Measurements from ENCODE around the gene TGM1.
"Not testable (repeated sequence)": the region's sequence is repeated elsewhere in the genome, so short reads cannot be mapped to it uniquely, and the experiment has no call there.

The TGM1 gene

DNA sequence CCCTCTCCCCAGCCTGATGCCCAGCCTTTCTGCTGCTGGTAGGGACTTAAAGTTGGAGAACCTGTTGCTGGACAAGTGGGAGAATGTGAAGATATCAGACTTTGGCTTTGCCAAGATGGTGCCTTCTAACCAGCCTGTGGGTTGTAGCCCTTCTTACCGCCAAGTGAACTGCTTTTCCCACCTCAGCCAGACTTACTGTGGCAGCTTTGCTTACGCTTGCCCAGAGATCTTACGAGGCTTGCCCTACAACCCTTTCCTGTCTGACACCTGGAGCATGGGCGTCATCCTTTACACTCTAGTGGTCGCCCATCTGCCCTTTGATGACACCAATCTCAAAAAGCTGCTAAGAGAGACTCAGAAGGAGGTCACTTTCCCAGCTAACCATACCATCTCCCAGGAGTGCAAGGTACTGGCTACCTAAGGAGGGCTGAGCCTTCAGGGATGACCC lies 55.8 kb downstream of the TGM1 start:
- TF ChIP-seq, protein P1, sequence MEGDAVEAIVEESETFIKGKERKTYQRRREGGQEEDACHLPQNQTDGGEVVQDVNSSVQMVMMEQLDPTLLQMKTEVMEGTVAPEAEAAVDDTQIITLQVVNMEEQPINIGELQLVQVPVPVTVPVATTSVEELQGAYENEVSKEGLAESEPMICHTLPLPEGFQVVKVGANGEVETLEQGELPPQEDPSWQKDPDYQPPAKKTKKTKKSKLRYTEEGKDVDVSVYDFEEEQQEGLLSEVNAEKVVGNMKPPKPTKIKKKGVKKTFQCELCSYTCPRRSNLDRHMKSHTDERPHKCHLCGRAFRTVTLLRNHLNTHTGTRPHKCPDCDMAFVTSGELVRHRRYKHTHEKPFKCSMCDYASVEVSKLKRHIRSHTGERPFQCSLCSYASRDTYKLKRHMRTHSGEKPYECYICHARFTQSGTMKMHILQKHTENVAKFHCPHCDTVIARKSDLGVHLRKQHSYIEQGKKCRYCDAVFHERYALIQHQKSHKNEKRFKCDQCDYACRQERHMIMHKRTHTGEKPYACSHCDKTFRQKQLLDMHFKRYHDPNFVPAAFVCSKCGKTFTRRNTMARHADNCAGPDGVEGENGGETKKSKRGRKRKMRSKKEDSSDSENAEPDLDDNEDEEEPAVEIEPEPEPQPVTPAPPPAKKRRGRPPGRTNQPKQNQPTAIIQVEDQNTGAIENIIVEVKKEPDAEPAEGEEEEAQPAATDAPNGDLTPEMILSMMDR (IDR thresholded peaks at IDR 0.05; ENCODE audit: extremely low read depth, missing control alignments) = no peak
- DNase-seq (ENCODE audit: low spot score) = no peak

DNA sequence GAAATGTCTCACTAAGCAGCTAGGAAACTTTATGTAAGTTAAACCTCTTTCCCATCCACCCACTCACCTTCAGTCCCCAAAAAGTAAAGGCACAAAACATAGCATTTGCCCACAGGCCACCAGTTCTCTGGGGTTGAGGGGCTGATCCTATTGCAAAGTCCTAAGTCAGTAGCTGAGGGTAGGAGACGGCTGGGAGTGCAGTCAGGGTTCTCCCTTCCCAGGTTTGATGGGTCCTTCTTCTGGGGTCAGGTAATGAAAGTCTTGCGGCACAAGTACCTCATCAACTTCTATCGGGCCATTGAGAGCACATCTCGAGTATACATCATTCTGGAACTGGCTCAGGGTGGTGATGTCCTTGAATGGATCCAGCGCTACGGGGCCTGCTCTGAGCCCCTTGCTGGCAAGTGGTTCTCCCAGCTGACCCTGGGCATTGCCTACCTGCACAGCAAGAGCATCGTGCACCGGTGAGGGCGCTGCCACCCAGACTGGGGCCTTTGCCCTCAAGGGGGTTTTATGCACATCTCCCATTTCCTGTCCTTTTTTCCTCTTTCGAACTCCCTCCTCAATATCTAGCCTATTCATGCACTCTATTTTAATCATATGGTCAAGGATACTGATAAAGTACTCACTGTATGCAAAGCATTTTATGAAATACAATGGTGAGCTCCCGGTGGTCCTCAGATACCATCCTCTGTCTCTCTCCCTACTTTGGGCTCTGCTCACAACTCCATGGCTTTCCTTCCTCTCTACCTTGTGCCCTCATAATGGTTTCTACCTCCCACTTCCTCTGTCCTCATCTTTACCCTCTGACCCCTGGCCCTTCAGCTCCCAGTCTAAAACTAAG lies 56.5 kb downstream of the TGM1 start:
- TF ChIP-seq, protein P1 (IDR thresholded peaks at IDR 0.05; ENCODE audit: extremely low read depth, missing control alignments) = no peak
- DNase-seq (ENCODE audit: low spot score) = no peak

DNA sequence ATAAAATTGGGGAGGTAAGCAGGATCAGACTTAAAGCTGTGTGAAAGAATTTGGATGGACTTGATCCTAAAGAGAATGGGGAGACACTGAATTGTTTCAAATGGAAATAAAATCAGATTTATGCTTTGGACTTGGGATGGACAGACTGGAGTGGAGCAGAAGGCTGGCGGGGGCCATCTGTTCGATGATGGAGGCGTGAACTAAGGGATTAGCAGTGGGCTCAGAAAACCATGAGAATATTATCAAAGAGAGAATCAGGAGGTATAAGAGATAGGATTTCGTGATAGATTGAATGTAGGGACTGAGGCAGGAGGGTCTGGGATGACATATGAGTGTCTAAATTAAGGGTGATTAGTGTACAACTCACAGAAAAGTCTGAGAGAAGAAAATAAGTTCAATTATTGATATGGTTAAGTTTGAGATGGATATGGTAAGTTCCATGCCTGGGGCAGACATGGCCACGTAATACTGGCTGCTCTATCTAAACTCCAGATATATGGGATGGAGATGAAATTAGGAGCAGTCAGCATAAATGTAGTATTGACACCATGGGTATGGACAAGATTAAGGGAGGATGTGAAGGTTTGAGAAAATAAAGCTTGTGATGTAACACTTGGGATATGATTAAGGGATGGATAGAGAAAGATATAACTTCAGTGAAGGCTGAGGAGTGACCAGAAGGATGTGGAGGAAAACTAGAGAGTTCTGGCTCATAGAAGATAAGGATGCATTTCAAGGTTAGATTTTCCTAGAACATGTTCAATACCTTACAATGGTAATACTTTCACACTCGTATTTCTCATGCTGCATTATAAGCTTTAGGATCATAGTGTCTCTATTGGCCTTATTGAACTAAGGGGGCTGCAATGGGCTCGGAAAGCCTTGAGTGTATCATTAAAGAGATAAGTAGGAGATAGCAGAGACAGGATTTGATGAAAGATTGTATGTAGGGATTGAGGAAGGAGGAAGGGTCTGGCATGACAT lies 58.5 kb downstream of the TGM1 start:
- DNase-seq (ENCODE audit: low spot score) = no peak
- TF ChIP-seq, protein P1 (IDR thresholded peaks at IDR 0.05; ENCODE audit: extremely low read depth, missing control alignments) = no peak

DNA sequence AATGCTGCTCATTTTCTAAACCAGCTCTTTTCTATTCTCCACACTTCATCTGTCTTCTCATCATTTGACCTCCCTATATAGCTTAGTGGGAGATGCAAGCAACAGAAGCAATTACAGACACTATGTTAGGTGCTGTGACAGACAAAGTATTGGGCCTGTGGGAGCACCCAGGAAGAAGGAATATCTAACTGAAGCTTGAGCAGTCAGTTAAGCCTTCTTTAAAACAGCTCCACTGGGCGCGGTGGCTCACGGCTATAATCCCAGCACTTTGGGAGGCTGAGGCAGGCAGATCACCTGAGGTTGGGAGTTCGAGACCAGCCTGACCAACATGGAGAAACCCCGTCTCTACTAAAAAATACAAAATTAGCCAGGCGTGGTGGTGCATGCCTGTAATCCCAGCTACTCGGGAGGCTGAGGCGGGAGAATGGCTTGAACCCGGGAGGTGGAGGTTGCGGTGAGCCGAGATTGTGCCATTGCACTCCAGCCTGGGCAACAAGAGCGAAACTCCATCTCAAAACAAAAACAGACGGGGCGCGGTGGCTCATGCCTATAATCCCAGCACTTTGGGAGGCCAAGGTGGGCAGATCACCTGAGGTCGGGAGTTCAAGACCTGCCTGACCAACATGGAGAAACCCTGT lies 59.6 kb downstream of the TGM1 start:
- not testable (repeated sequence) for DNase-seq (ENCODE audit: low spot score)

DNA sequence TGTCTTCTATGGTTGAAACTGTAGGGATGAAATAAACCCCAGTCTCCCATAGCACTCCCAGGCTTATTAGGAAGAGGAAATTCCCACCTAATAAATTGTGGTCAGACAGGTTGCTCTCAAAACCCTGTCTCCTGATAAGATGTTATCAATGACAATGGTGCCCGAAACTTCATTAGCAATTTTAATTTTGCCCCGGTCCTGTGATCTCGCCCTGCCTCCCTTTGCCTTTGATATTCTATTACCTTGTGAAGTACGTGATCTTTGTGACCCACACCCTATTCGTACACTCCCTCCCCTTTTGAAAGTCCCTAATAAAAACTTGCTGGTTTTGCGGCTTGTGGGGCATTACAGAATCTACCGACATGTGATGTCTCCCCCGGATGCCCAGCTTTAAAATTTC lies 60.4 kb downstream of the TGM1 start:
- DNase-seq (ENCODE audit: low spot score) = not testable (repeated sequence)
